ENCODE measurements around the gene VSIG10.

VSIG10 gene

DNA sequence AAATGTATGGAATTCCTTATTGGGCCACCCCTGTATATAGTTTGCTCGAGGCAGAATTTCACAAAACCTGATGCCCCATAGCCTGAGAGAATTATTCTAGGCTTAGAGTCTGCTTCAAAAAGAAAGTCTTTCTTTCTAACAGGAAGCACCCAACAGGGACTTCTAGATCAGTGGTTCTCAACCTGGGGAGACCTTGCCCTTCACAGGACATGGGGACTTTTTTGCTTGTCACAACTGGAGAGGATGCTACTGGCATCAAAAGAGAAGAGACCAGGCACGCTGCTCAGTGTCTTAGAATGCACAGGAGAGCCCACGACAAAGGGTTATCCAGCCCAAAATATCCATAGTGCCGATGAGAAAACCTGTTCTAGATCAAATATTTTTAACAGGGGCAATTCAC lies 61.7 kb downstream of the VSIG10 start:
- Histone ChIP-seq H3K36me3 (ENCODE audit: control insufficient read depth in 1 of 2, insufficient read depth in 2 of 2, low read length in 2 of 2) (peaks cover 50 to 73% of the 10 kb centered on the region in 2 donors), H3K27ac (ENCODE audit: low read length) (no peak overlapping the region), H3K27me3 (ENCODE audit: low read depth, low read length) (no peaks in the 10 kb centered on the region), H3K4me3 (ENCODE audit: low read depth in 1 of 2, low read length in 2 of 2) (no peak overlapping the region), H3K9me3 (ENCODE audit: control insufficient read depth in 1 of 2, low read length in 2 of 2) (no peaks in the 10 kb centered on the region), H3K4me1 (ENCODE audit: control insufficient read depth in 1 of 2, insufficient read depth in 2 of 2, low read length in 2 of 2) (no peaks in the 10 kb centered on the region)

DNA sequence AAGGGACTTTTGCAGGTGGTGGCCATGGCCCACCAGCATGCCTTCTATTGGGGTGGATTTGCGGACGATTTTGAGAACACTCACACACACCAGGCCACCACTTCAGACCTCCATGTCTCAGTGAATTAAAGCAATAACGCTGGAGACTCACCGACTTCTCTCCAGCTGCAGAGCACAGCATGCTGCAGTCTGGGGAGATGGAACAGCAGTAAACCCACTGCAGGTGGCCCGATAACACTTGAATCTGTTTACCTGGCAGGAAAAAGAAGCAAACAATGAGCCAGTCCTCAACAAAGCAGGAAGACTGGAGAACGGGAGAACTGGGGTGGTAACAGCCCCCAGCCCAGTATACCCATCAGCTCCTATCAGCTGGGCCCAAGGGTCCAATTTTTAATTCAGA lies 65.7 kb downstream of the VSIG10 start:
- Histone ChIP-seq H3K36me3 (ENCODE audit: control insufficient read depth in 1 of 2, insufficient read depth in 2 of 2, low read length in 2 of 2) (peaks cover 72 to 91% of the 10 kb centered on the region in 2 donors), H3K9me3 (ENCODE audit: control insufficient read depth in 1 of 2, low read length in 2 of 2) (no peaks in the 10 kb centered on the region), H3K4me3 (ENCODE audit: low read depth in 1 of 2, low read length in 2 of 2) (no peak overlapping the region), H3K27me3 (ENCODE audit: low read depth, low read length) (no peaks in the 10 kb centered on the region), H3K27ac (ENCODE audit: low read length) (no peak overlapping the region), H3K4me1 (ENCODE audit: control insufficient read depth in 1 of 2, insufficient read depth in 2 of 2, low read length in 2 of 2) (peaks cover 0 to 5% of the 10 kb centered on the region in 2 donors)

DNA sequence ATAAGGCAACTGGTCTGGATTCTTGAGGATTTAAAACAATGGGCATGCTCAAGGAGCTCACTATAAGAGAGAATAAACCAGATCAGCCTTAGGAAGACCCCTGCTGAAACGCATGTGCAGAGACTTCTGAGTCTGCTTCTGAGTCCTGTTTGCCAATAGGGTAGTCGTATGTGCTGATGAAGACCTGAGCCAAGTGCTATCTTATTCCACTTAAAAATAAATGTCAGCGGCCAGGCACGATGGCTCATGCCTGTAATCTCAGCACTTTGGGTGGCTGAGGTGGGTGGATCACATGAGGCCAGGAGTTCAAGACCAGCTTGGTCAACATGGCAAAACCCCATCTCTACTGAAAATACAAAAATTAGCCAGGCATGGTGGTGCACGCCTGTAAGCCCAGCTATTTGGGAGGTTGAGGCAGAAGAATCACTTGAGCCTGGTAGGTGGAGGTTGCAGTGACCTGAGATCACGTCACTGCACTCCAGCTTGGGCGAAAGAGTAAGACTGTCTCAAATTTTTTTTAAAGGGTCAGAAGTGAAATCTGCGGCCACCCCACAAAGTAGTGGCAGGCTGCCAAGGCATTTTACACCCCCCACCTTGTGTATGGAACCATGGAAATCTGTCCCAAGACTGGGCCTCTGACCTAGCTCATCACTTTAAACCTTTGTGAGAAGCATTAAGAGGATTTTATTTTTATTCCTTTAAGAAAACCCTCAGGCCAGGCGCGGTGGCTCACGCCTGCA lies 67.0 kb downstream of the VSIG10 start:
- Histone ChIP-seq H3K27ac (ENCODE audit: low read length) (no peak overlapping the region), H3K36me3 (ENCODE audit: control insufficient read depth in 1 of 2, insufficient read depth in 2 of 2, low read length in 2 of 2) (peaks cover 69 to 86% of the 10 kb centered on the region in 2 donors), H3K4me3 (ENCODE audit: low read depth in 1 of 2, low read length in 2 of 2) (no peak overlapping the region), H3K27me3 (ENCODE audit: low read depth, low read length) (no peaks in the 10 kb centered on the region), H3K9me3 (ENCODE audit: control insufficient read depth in 1 of 2, low read length in 2 of 2) (no peaks in the 10 kb centered on the region), H3K4me1 (ENCODE audit: control insufficient read depth in 1 of 2, insufficient read depth in 2 of 2, low read length in 2 of 2) (peaks cover 0 to 5% of the 10 kb centered on the region in 2 donors)

DNA sequence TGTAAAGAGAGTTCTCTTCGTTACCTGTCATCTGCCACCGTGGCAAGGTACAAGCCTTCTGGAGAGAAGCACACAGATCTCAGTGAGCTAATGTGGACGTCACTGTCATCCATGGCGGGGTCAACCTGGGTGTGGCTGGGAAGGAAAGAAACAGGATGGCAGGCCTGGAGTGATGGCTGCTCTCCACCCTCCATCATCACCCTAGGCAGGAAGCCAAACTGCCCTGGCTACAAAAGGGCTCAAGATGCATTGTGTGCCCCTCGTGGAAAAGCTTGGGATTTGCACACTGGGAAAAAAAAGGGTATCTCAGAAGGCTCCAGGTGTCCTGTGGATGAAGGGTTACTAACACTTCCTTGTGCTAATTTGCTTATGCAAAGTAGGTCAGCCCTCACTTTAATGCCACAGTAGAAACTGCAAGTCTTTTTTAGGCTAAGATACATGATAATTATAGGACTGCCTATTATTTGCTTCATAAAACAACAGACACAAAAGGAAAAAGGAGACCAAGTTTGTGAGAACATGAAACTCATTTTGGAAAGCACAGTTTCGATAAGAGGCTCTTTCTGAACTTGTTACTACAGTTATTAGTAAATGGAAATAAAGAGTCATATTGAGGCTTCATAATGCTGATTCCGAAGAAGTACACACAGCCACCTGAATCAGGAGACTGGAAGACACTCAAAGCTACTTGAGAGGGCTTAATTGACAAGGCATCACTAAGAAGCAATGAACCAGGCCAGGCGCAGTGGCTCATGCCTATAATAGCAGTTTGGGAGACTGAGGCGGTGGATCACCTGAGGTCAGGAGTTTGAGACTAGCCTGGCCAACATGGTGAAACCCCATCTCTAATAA lies 68.4 kb downstream of the VSIG10 start:
- peaks cover 72 to 87% of the 10 kb centered on the region in 2 donors for H3K36me3 ChIP-seq (ENCODE audit: control insufficient read depth in 1 of 2, insufficient read depth in 2 of 2, low read length in 2 of 2)
- H3K4me1 ChIP-seq (ENCODE audit: control insufficient read depth in 1 of 2, insufficient read depth in 2 of 2, low read length in 2 of 2) = peaks cover 0 to 5% of the 10 kb centered on the region in 2 donors
- no peaks in the 10 kb centered on the region for H3K9me3 ChIP-seq (ENCODE audit: control insufficient read depth in 1 of 2, low read length in 2 of 2)
- no peak overlapping the region for H3K27ac ChIP-seq (ENCODE audit: low read length)
- no peaks in the 10 kb centered on the region for H3K27me3 ChIP-seq (ENCODE audit: low read depth, low read length)
- no peak overlapping the region for H3K4me3 ChIP-seq (ENCODE audit: low read depth in 1 of 2, low read length in 2 of 2)

DNA sequence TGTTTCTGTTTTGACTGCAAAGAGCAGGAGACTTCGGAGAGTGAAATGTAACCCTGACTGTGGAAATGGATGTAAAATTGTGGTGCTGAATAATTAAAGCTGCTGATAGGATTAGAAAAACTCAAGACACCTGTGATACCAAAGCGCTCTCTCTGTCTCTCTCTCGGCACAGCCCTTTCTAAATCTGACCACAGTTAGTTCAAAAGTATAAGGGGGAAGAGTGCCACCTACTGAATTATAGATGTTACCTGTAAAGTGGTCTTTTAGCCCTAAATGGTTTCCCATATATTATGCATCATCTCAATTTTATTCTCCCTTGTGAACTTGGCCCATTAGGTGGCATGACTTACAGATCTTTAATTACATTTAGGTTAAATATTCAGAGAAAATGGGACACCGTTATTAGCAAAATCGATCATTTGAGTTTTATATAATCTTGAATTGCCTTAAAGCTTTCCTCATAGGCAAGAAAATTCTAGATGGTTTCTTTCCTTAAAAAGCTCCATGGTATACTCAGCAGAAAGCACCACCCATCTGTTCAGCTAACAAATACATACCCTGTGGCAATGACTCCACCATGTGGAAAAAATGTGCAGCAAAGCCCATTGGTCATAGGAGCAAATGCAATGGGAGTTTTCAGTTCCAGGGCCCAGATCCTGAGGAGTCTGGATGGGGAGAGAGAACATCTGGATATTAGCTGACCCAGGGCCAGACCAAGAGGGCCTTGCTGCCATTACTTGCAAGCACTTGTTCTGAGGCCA lies 69.2 kb downstream of the VSIG10 start:
- H3K36me3 ChIP-seq (ENCODE audit: control insufficient read depth in 1 of 2, insufficient read depth in 2 of 2, low read length in 2 of 2) = peaks cover 71 to 87% of the 10 kb centered on the region in 2 donors
- no peaks in the 10 kb centered on the region for H3K9me3 ChIP-seq (ENCODE audit: control insufficient read depth in 1 of 2, low read length in 2 of 2)
- H3K4me1 ChIP-seq (ENCODE audit: control insufficient read depth in 1 of 2, insufficient read depth in 2 of 2, low read length in 2 of 2) = peaks cover 0 to 5% of the 10 kb centered on the region in 2 donors
- no peaks in the 10 kb centered on the region for H3K27me3 ChIP-seq (ENCODE audit: low read depth, low read length)
- H3K4me3 ChIP-seq (ENCODE audit: low read depth in 1 of 2, low read length in 2 of 2) = no peak overlapping the region
- H3K27ac ChIP-seq (ENCODE audit: low read length) = no peak overlapping the region

DNA sequence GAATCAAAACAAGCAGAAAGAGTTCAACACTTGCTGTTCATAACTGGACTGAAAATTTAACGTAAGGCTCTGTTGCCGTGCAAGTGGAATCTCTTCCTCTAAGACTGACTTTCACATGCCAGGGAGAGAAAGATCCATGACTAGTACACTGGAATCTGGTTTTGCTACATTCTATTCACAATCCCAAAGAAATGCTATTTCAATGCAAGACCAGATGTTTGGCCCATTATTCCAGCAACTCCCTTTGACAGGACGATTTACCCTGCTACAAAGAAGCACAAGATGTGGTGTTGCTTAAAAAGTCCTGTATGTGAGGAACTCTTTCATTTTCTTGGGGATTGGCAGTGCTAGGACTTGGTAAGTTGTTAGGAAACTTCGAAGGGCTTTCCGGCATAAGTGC lies 69.9 kb downstream of the VSIG10 start:
- no peak overlapping the region for H3K4me3 ChIP-seq (ENCODE audit: low read depth in 1 of 2, low read length in 2 of 2)
- peaks cover 0 to 5% of the 10 kb centered on the region in 2 donors for H3K4me1 ChIP-seq (ENCODE audit: control insufficient read depth in 1 of 2, insufficient read depth in 2 of 2, low read length in 2 of 2)
- H3K9me3 ChIP-seq (ENCODE audit: control insufficient read depth in 1 of 2, low read length in 2 of 2) = no peaks in the 10 kb centered on the region
- H3K27me3 ChIP-seq (ENCODE audit: low read depth, low read length) = no peaks in the 10 kb centered on the region
- H3K36me3 ChIP-seq (ENCODE audit: control insufficient read depth in 1 of 2, insufficient read depth in 2 of 2, low read length in 2 of 2) = peaks cover 65 to 84% of the 10 kb centered on the region in 2 donors
- no peak overlapping the region for H3K27ac ChIP-seq (ENCODE audit: low read length)

DNA sequence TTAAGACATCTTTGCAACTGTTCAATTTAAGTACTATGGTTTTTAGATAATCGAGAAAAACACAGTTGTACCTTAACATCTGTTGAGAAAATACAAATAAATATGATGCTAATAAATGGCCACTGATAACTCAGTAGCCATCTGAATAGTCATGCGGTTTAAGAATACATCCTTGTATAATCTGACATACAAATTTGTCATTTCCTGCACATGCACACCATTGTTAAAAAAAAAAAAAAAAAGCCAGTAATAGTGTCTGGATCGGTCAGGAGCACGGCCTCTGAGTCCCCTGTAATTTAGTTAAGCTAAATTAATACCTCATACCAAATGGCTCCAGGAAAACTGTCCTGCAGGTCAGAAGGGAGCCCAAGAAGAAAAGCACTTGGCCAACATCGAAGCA lies 70.5 kb downstream of the VSIG10 start:
- Histone ChIP-seq H3K27ac (ENCODE audit: low read length) (no peak overlapping the region), H3K4me3 (ENCODE audit: low read depth in 1 of 2, low read length in 2 of 2) (no peak overlapping the region), H3K9me3 (ENCODE audit: control insufficient read depth in 1 of 2, low read length in 2 of 2) (no peaks in the 10 kb centered on the region), H3K4me1 (ENCODE audit: control insufficient read depth in 1 of 2, insufficient read depth in 2 of 2, low read length in 2 of 2) (peaks cover 0 to 5% of the 10 kb centered on the region in 2 donors), H3K36me3 (ENCODE audit: control insufficient read depth in 1 of 2, insufficient read depth in 2 of 2, low read length in 2 of 2) (peaks cover 61 to 83% of the 10 kb centered on the region in 2 donors), H3K27me3 (ENCODE audit: low read depth, low read length) (no peaks in the 10 kb centered on the region)

DNA sequence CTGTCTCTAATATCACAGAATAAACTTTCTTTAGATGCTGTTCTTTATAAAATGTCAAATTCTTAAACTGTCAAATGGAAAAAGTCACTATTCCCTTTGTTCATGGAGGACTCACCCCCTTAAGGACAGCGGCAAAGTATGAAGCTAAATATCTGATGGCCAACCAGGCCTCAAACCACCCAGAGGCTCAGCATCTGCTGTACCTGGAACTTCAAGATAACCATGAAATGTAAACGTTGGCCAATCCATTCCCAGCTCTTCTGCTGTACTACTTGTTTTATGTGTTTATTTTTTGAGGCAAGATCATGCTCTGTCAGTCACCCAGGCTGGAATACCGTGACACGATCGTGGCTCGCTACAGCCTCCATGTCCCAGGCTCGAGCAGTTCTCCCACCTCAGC lies 71.6 kb downstream of the VSIG10 start:
- Histone ChIP-seq H3K27ac (ENCODE audit: low read length) (no peak overlapping the region), H3K9me3 (ENCODE audit: control insufficient read depth in 1 of 2, low read length in 2 of 2) (no peaks in the 10 kb centered on the region), H3K4me1 (ENCODE audit: control insufficient read depth in 1 of 2, insufficient read depth in 2 of 2, low read length in 2 of 2) (peaks cover 0 to 5% of the 10 kb centered on the region in 2 donors), H3K27me3 (ENCODE audit: low read depth, low read length) (no peaks in the 10 kb centered on the region), H3K4me3 (ENCODE audit: low read depth in 1 of 2, low read length in 2 of 2) (no peak overlapping the region), H3K36me3 (ENCODE audit: control insufficient read depth in 1 of 2, insufficient read depth in 2 of 2, low read length in 2 of 2) (peaks cover 54 to 83% of the 10 kb centered on the region in 2 donors)

DNA sequence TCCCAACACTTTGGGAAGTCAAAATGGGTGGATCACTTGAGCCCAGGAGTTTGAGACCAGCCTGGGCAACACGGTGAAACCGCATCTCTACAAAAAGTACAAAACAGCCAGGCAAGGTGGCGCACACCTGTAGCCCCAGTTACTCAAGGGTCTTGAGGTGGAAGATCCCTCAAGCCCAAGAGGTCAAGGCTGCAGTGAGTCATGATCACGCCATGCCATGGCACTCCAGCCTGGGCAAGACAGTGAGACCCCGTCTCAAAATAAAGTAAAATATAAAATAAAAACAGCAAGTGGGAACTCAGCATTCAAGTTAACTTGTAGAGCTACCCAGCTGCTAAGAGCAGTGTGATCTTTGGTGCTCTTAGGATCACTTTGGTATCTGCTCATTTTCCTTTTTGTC lies 74.6 kb downstream of the VSIG10 start:
- Histone ChIP-seq H3K4me3 (ENCODE audit: low read depth in 1 of 2, low read length in 2 of 2) (no peak overlapping the region), H3K4me1 (ENCODE audit: control insufficient read depth in 1 of 2, insufficient read depth in 2 of 2, low read length in 2 of 2) (no peaks in the 10 kb centered on the region), H3K27ac (ENCODE audit: low read length) (no peak overlapping the region), H3K27me3 (ENCODE audit: low read depth, low read length) (no peaks in the 10 kb centered on the region), H3K36me3 (ENCODE audit: control insufficient read depth in 1 of 2, insufficient read depth in 2 of 2, low read length in 2 of 2) (peaks cover 38 to 79% of the 10 kb centered on the region in 2 donors), H3K9me3 (ENCODE audit: control insufficient read depth in 1 of 2, low read length in 2 of 2) (no peaks in the 10 kb centered on the region)

DNA sequence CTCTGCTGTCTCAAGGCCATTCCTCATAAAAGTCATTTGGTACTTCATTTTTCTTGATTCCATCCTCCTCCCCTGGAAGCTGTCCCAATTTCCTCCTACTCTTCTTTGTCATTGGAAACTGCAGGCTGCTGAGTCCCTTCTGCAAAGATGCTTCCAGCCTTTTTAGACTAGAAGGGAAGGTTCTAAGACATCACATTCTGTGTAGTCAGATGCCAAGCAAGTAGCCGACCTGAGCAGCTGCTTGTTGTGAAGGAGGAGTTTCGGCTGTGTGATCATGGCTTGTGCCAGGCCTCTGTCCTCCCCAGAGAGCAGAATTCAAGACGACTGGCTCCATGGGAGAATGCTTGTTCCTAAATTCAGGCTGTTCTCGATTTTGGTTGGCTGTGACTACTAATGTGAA lies 78.6 kb downstream of the VSIG10 start:
- Histone ChIP-seq H3K36me3 (ENCODE audit: control insufficient read depth in 1 of 2, insufficient read depth in 2 of 2, low read length in 2 of 2) (peaks cover 22 to 64% of the 10 kb centered on the region in 2 donors), H3K27ac (ENCODE audit: low read length) (no peak overlapping the region), H3K4me1 (ENCODE audit: control insufficient read depth in 1 of 2, insufficient read depth in 2 of 2, low read length in 2 of 2) (no peaks in the 10 kb centered on the region), H3K27me3 (ENCODE audit: low read depth, low read length) (no peaks in the 10 kb centered on the region), H3K9me3 (ENCODE audit: control insufficient read depth in 1 of 2, low read length in 2 of 2) (no peaks in the 10 kb centered on the region), H3K4me3 (ENCODE audit: low read depth in 1 of 2, low read length in 2 of 2) (no peak overlapping the region)

DNA sequence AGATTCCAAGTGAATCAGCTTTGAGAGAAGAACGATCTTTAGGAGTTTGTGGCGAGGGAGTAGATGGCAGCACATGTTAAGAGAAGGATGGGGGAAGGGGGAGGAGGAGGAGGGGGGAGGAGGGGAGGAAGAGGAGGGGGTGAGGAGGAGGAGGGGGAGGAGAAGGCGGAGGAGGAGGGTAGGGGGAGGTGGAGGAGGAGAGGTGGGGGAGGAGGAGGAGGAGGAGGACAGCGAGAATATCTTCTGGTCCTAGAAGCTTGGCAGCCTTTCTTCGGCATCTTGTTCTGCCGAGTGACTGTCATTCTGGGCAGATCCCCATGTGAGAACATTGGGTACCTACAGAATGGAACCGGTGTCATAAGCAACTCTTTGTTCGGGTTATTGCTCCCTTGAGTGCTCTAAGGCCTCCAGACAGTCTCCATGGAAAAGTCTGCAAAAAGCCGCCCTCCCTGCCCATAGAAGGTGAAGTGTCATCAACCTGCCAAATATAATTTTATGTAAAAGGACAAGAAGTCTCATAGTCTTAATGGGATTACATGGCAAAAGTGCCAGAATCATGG lies 80.4 kb downstream of the VSIG10 start:
- H3K36me3 ChIP-seq (ENCODE audit: control insufficient read depth in 1 of 2, insufficient read depth in 2 of 2, low read length in 2 of 2) = peaks cover 31 to 67% of the 10 kb centered on the region in 2 donors
- no peak overlapping the region for H3K27ac ChIP-seq (ENCODE audit: low read length)
- no peak overlapping the region for H3K4me3 ChIP-seq (ENCODE audit: low read depth in 1 of 2, low read length in 2 of 2)
- no peaks in the 10 kb centered on the region for H3K4me1 ChIP-seq (ENCODE audit: control insufficient read depth in 1 of 2, insufficient read depth in 2 of 2, low read length in 2 of 2)
- no peaks in the 10 kb centered on the region for H3K27me3 ChIP-seq (ENCODE audit: low read depth, low read length)
- no peaks in the 10 kb centered on the region for H3K9me3 ChIP-seq (ENCODE audit: control insufficient read depth in 1 of 2, low read length in 2 of 2)
